Prostate gland (tissue), 2 donors: ENCODE measurements around the gene CYB5A.

ENCODE experiments used
- POLR2AphosphoS5 ChIP-seq: sonication (generic); formaldehyde crosslinking; IDR thresholded peaks from one replicate; pipeline ENCODE4 v1.6.1; 2017; ENCODE audit warnings: antibody characterized with exemption
- TF ChIP-seq, protein P1 (sequence below), 4 experiments: fragments of 200-600 bp in 2 of 4; fragments of 450-650 bp in 2 of 4; sonication (generic) in 2 of 4; IDR thresholded peaks; 1 replicate in 3 of 4; 2 replicates in 1 of 4; pipeline ENCODE4 v1.5.1; 2016 to 2019; ENCODE audit warnings: antibody characterized with exemption in 4 of 4, mild to moderate bottlenecking in 2 of 4, moderate library complexity in 2 of 4

DNA sequence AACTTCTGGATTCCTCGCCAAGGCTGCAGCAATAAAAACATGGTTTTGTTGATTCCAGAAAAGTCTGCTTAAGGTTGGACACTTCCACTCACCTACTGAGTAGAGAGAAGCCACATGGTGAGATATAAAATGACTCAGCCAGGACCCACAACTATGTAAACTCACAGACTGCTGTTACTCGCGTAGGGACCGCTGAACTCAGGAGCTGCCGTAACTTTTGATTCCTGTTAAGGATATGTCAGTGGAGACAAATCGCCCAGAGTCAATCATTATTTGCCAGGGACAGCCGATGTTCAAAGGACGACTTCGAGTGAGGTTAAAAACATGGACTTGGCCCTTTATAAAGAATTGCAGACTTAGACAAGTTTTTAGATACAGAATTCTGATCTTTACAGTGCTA is 25.6 kb downstream of the CYB5A start:
- TF ChIP-seq, protein P1, sequence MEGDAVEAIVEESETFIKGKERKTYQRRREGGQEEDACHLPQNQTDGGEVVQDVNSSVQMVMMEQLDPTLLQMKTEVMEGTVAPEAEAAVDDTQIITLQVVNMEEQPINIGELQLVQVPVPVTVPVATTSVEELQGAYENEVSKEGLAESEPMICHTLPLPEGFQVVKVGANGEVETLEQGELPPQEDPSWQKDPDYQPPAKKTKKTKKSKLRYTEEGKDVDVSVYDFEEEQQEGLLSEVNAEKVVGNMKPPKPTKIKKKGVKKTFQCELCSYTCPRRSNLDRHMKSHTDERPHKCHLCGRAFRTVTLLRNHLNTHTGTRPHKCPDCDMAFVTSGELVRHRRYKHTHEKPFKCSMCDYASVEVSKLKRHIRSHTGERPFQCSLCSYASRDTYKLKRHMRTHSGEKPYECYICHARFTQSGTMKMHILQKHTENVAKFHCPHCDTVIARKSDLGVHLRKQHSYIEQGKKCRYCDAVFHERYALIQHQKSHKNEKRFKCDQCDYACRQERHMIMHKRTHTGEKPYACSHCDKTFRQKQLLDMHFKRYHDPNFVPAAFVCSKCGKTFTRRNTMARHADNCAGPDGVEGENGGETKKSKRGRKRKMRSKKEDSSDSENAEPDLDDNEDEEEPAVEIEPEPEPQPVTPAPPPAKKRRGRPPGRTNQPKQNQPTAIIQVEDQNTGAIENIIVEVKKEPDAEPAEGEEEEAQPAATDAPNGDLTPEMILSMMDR (IDR thresholded peaks at IDR 0.05), result no peak
- no peak for TF ChIP-seq POLR2AphosphoS5
